Ovary (tissue), 3 donors: Measurements from ENCODE around the gene TNFRSF1B.

Experiments
- CTCF ChIP-seq, 3 donors: fragments of 450-650 bp in 2 of 3; fragments of 200-600 bp in 1 of 3; IDR thresholded peaks; one replicate each; pipeline versions ENCODE4 v1.5.1 to v1.8.0; 2016 to 2022; ENCODE audit warnings: antibody characterized with exemption in 3 of 3, mild to moderate bottlenecking in 1 of 3
- EP300 ChIP-seq: sonication (generic); formaldehyde crosslinking; IDR thresholded peaks from one replicate; pipeline ENCODE4 v1.6.1; 2017; ENCODE audit warnings: antibody characterized with exemption
- POLR2A ChIP-seq: fragments of 450-650 bp; IDR thresholded peaks from one replicate; pipeline ENCODE4 v1.6.1; 2017; ENCODE audit warnings: antibody characterized with exemption, mild to moderate bottlenecking, moderate library complexity
- donor health status: DM: no; HTN: no; CAD: no.

- TF ChIP-seq POLR2A, result no peak
- TF ChIP-seq CTCF (IDR thresholded peaks at IDR 0.05), result no peak
- TF ChIP-seq EP300, result no peak
Observed at GRCh38 chr1:12155328-12155727, 11.5 kb upstream of the TNFRSF1B start.
